DND-41 (cell line): ENCODE results near the gene BCL11A.

Source experiments
- CTCF ChIP-seq: IDR thresholded peaks from 2 replicates; pipeline ENCODE4 v1.5.1; 2012; ENCODE audit warnings: borderline replicate concordance, low read length, moderate library complexity, mild to moderate bottlenecking; ENCODE audit not compliant: poor library complexity, severe bottlenecking; ENCODE audit errors: extremely low read depth
- EZH2 ChIP-seq: IDR thresholded peaks from 3 replicates; pipeline ENCODE4 v1.6.1; 2012; ENCODE audit warnings: borderline replicate concordance, low read depth, mild to moderate bottlenecking, moderate library complexity, low read length, inconsistent platforms; ENCODE audit not compliant: severe bottlenecking

GRCh38 chr2:60485550-60485949, 67.9 kb downstream of the BCL11A start:
- TF ChIP-seq CTCF (no peak), EZH2 (no peak)
